A549 (cell line): ENCODE measurements around the gene NFATC4.

Source experiments
- CEBPB ChIP-seq, 2 experiments: fragments of >200 bp in 1 of 2; sonication (Bioruptor Twin) in 1 of 2; formaldehyde crosslinking in 1 of 2; IDR thresholded peaks; 2 replicates each; pipeline ENCODE4 v1.6.1; 2012 to 2016
- TF ChIP-seq, protein P1 (sequence below): fragments of >200 bp; sonication (Bioruptor Twin); formaldehyde crosslinking; IDR thresholded peaks from 3 replicates; pipeline ENCODE4 v1.5.1; 2016

DNA sequence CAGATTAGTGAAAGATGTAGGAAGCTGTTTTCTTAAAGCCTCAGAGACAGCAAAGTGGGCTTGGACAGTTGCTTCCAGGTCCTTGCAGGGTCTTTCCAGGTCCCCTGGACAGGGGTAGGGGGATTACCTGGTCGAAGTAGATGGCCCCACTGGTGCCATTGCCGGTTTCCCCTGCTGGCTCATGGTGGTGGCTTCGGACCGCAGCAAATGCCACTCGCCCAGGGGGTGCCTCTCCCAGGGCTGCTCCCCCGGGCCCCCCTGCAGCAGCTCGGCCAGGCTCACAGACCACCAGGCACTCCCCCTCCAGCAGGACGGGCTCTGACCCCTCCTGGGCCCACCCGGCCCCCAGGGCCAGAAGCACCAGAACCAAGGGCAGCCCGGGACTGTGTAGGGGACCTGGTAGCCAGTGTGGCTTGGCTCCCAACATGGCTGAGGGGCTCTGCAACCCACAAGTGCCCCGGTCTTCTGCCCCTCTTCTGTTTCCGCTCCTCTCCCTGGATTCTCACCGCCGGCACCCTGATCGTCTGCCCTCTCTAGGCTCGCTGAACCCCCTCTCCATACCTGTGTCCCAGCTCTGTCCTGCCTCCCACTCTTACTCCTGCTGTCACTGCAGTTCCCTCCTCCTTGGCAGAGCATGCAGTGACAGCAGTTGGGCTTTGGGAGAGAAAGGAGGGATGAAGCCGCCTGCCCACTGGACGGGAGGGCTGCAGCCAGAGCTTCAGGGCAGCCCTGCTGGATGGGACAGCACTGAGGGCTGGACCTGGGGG lies 60.8 kb downstream of the NFATC4 start:
- TF ChIP-seq, protein P1, sequence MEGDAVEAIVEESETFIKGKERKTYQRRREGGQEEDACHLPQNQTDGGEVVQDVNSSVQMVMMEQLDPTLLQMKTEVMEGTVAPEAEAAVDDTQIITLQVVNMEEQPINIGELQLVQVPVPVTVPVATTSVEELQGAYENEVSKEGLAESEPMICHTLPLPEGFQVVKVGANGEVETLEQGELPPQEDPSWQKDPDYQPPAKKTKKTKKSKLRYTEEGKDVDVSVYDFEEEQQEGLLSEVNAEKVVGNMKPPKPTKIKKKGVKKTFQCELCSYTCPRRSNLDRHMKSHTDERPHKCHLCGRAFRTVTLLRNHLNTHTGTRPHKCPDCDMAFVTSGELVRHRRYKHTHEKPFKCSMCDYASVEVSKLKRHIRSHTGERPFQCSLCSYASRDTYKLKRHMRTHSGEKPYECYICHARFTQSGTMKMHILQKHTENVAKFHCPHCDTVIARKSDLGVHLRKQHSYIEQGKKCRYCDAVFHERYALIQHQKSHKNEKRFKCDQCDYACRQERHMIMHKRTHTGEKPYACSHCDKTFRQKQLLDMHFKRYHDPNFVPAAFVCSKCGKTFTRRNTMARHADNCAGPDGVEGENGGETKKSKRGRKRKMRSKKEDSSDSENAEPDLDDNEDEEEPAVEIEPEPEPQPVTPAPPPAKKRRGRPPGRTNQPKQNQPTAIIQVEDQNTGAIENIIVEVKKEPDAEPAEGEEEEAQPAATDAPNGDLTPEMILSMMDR = no peak
- TF ChIP-seq CEBPB (IDR thresholded peaks at IDR 0.05) = no peak
